Measurements from ENCODE around the gene CLTRN. TPM values are rescaled to one million over a fixed set of nuclear protein-coding genes. Genes with fewer than 3 reads are reported as not detected.
A peak's percentile ranks its signal among the peaks of the same experiment; 100 is the strongest.
"Not testable (repeated sequence)": the region's sequence is repeated elsewhere in the genome, so short reads cannot be mapped to it uniquely, and the experiment has no call there.

Gene CLTRN, protein sequence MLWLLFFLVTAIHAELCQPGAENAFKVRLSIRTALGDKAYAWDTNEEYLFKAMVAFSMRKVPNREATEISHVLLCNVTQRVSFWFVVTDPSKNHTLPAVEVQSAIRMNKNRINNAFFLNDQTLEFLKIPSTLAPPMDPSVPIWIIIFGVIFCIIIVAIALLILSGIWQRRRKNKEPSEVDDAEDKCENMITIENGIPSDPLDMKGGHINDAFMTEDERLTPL
- 1.5 and 1.8 TPM in 2 replicates for total RNA-seq (2022)
- Bru-seq, nascent RNA = percentile 55 among the genes with signal in this experiment
- BruChase-seq, experiment 1, labeled RNA remaining after a 6-hour chase = percentile 63 among the genes with signal in this experiment
- percentile 57 among the genes with signal in this experiment for BruChase-seq, experiment 2, labeled RNA remaining after a 2-hour chase
- long read RNA-seq = 0 reads

DNA sequence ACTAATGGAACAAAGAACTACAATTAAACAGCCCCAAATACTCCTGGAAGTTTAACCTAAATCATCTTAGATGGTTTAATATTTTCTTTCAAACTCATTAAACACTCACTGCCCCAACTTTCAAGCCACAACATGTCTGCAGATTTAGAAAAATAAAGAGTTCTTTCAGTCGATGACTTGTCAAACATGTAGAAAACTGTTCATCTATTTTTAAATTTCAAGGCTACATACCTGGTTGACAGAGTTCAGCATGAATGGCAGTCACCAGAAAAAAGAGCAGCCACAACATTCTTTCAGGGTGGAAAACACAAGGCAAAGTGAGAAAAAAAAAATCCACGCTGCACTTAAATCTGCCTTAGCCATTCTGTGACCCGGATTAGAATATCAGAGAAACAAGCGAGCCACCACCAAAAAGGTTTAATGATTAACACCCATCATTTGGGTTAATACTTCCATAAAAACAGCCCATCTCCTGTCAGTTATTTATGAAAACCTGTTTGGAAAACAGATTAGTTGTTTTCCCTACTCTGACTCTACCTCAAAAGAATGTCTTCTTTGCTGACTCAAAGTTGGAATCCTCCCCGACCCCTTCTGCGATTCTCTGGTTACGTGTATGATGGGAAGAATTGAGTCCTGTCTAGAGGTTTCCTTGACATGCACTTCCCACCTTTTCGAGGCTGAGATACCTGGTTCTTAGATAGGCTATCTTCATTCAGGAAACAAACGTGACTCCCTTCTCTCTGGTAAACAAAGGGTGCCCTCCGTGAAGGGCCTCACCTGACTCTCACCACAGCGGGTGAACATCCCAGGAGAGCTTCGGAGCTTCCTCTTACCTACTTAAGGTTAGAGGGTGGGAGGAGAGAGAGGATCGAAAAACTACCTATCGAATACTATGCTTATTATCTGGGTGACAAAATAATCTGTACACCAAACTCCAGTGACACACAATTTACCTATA, at the start of gene CLTRN:
Gene CLTRN, minus strand, starts transcription at position 319 of the 958 bp plus-strand sequence. Its CDS starts 30 bp downstream, at position 289.
- Mint-ChIP-seq H3K9me3 (ENCODE audit: unreplicated experiment) (no peaks in the 10 kb centered on the region), H3K27ac (ENCODE audit: low read depth, unreplicated experiment) (peak within 1 kb of the TSS; percentile 6), H3K36me3 (ENCODE audit: insufficient read depth, unreplicated experiment) (no peaks in the 10 kb centered on the region), H3K4me3 (ENCODE audit: unreplicated experiment) (no peak within 1 kb of the TSS), H3K4me1 (ENCODE audit: insufficient read depth, unreplicated experiment) (peaks cover 6% of the 10 kb centered on the region), H3K27me3 (ENCODE audit: insufficient read depth, unreplicated experiment) (peaks cover 60% of the 10 kb centered on the region)
- DNase-seq (ENCODE audit: unreplicated experiment) = no peak
- TF ChIP-seq, protein P1, sequence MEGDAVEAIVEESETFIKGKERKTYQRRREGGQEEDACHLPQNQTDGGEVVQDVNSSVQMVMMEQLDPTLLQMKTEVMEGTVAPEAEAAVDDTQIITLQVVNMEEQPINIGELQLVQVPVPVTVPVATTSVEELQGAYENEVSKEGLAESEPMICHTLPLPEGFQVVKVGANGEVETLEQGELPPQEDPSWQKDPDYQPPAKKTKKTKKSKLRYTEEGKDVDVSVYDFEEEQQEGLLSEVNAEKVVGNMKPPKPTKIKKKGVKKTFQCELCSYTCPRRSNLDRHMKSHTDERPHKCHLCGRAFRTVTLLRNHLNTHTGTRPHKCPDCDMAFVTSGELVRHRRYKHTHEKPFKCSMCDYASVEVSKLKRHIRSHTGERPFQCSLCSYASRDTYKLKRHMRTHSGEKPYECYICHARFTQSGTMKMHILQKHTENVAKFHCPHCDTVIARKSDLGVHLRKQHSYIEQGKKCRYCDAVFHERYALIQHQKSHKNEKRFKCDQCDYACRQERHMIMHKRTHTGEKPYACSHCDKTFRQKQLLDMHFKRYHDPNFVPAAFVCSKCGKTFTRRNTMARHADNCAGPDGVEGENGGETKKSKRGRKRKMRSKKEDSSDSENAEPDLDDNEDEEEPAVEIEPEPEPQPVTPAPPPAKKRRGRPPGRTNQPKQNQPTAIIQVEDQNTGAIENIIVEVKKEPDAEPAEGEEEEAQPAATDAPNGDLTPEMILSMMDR (IDR thresholded peaks at IDR 0.05; ENCODE audit: unreplicated experiment) = no peak
- BruUV-seq (replicated peaks) = no TSS peak
- CTCF ChIA-PET = no interaction called here
- POLR2A ChIA-PET = interaction anchor here (0.8 kb wide), 1 partner anchor 10 kb away, joined by 5 read pairs; no protein-coding TSS in a partner anchor
- intact Hi-C loops (cut with micrococcal nuclease) = no loop called here

DNA sequence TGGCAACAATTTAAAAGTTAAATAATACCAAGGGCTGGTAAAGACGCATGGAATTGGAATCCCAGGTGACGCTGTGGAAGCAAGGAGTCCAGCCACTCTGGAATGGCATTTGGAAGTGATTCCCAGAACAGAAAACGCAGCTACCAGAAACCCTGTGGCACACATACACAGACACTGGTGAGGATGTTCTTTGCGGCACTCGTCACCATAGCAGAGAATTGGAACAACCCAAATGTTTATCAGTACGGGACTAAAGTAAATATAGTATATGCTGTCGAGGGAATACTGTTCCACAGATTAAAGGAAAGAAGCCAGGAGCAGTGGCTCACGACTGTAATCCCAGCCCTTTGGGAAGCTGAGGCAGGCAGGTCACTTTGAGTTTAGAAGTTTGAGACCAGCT, 39.7 kb upstream of the CLTRN start:
- H3K27me3 Mint-ChIP-seq (ENCODE audit: insufficient read depth, unreplicated experiment); H3K4me1 Mint-ChIP-seq (ENCODE audit: insufficient read depth, unreplicated experiment); DNase-seq (ENCODE audit: unreplicated experiment); H3K27ac Mint-ChIP-seq (ENCODE audit: low read depth, unreplicated experiment); intact Hi-C loops (cut with micrococcal nuclease); H3K9me3 Mint-ChIP-seq (ENCODE audit: unreplicated experiment); POLR2A ChIA-PET; H3K4me3 Mint-ChIP-seq (ENCODE audit: unreplicated experiment); BruUV-seq (replicated peaks): not testable (repeated sequence)
- CTCF ChIA-PET = interaction anchor here (0.6 kb wide), 2 partner anchors 41 to 355 kb away, joined by 3 read pairs; no protein-coding TSS in a partner anchor
- peaks cover 23% of the 10 kb centered on the region for H3K36me3 Mint-ChIP-seq (ENCODE audit: insufficient read depth, unreplicated experiment)

DNA sequence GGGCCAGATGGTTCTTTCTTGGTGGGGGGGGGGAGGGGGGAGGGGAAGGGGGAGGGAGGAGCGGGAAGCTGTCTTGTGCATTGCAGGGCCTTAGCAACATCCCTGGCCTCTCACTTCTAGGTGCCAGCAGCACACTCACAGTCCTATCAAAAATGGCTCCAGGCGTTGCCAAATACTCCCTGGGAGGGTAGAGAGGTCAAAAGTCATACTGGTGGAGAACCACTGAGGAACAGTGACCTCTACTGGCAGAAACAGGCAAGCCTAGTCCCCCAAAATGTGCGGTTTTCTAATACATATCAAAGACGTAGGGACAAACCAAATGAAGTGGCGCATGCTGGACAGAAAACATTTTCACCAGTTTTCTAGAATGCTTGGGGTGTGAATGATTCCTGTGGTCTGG, 39.2 kb upstream of the CLTRN start:
- H3K4me1 Mint-ChIP-seq (ENCODE audit: insufficient read depth, unreplicated experiment); intact Hi-C loops (cut with micrococcal nuclease); POLR2A ChIA-PET; H3K4me3 Mint-ChIP-seq (ENCODE audit: unreplicated experiment); DNase-seq (ENCODE audit: unreplicated experiment); CTCF ChIA-PET; H3K27ac Mint-ChIP-seq (ENCODE audit: low read depth, unreplicated experiment); H3K27me3 Mint-ChIP-seq (ENCODE audit: insufficient read depth, unreplicated experiment); H3K9me3 Mint-ChIP-seq (ENCODE audit: unreplicated experiment); BruUV-seq (replicated peaks): not testable (repeated sequence)
- H3K36me3 Mint-ChIP-seq (ENCODE audit: insufficient read depth, unreplicated experiment) = peaks cover 27% of the 10 kb centered on the region

DNA sequence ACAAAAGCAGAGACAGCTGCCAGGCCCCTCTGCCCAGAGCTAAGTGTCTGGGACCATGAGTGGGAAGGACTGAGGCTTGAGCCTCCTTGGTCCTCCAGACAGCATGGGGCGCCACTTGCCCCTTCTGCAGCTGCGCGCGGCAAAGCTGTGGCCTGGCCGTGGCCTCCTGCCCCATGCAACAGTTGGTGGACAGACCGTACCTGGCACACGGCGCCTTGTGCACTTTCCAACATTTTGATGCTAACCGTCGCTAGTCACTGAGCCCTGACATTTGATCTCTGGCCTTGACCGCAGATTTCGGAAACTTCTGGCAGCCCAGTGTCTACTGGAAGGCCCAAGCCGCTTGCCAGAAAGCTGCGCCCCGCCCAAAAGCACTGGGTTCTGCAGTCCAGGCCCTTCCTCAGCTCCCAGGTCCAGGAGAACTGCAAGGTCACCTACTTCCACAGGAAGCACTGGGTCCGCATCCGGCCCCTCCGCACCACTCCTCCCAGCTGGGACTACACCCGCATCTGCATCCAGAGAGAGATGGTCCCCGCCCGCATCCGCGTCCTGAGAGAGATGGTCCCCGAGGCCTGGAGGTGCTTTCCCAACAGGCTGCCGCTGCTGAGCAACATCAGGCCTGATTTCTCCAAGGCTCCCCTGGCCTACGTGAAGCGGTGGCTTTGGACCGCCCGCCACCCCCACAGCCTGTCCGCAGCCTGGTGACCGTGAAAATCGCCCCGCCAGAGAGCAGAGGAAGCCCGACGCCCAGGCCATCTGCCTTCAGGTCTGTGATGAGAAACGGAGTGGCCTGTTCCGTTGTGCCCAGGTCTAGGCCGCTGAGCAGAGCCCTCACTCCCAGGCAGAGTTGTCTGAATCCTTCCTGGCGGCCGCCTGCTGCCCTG, 38.1 kb upstream of the CLTRN start:
- BruUV-seq (replicated peaks) = no TSS peak

More for the DNA sequence above, 38.1 kb upstream of the CLTRN start:
- ChIA-PET POLR2A (no interaction called here), CTCF (interaction anchor here (0.7 kb wide), 1 partner anchor 202 kb away, joined by 3 read pairs; the partner anchor contains the start of gene BMX)
- Mint-ChIP-seq H3K9me3 (ENCODE audit: unreplicated experiment) (no peaks in the 10 kb centered on the region), H3K4me3 (ENCODE audit: unreplicated experiment) (no peak overlapping the region), H3K4me1 (ENCODE audit: insufficient read depth, unreplicated experiment) (no peaks in the 10 kb centered on the region), H3K27ac (ENCODE audit: low read depth, unreplicated experiment) (no peak overlapping the region), H3K27me3 (ENCODE audit: insufficient read depth, unreplicated experiment) (no peaks in the 10 kb centered on the region), H3K36me3 (ENCODE audit: insufficient read depth, unreplicated experiment) (peaks cover 29% of the 10 kb centered on the region)
- intact Hi-C loops (cut with micrococcal nuclease) = no loop called here
- TF ChIP-seq, protein P1 (IDR thresholded peaks at IDR 0.05; ENCODE audit: unreplicated experiment) = no peak
- DNase-seq (ENCODE audit: unreplicated experiment) = no peak
